HL-60 (cell line): ENCODE results near the gene VSTM2B.

ENCODE experiments used
- DNase-seq, 2 experiments: peaks; one replicate each; pipeline ENCODE4 v3.0.0-alpha.2; 2010 to 2020; ENCODE audit warnings: low read depth in 1 of 2, low spot score in 1 of 2
- H3K27ac ChIP-seq: fragments of 250-450 bp; sonication (Bioruptor Pico); replicated peaks from 2 replicates; pipeline ENCODE4 v1.5.1; 2020; ENCODE audit warnings: mild to moderate bottlenecking, moderate library complexity
- H3K27me3 ChIP-seq: fragments of 250-450 bp; sonication (Bioruptor Pico); 2 replicates; pipeline ENCODE4 v1.5.1; 2021; ENCODE audit warnings: mild to moderate bottlenecking, moderate library complexity; ENCODE audit not compliant: insufficient read depth, poor library complexity, severe bottlenecking
- H3K4me3 ChIP-seq: replicated peaks from 2 replicates; pipeline ENCODE4 v1.5.1; 2011; ENCODE audit warnings: mild to moderate bottlenecking, control low read depth, low read length; ENCODE audit not compliant: insufficient read depth
- GABPA ChIP-seq: IDR thresholded peaks from 2 replicates; pipeline ENCODE4 v1.6.1; 2012; ENCODE audit warnings: low read depth
- POLR2AphosphoS5 ChIP-seq: IDR thresholded peaks from 2 replicates; pipeline ENCODE4 v1.6.1; 2012; ENCODE audit warnings: low read depth
- SPI1 ChIP-seq: IDR thresholded peaks from 2 replicates; pipeline ENCODE4 v1.6.1; 2012; ENCODE audit warnings: low read depth, mild to moderate bottlenecking, borderline replicate concordance
- TF ChIP-seq, protein P1 (sequence below): IDR thresholded peaks from 2 replicates; pipeline ENCODE4 v1.6.1; 2012; ENCODE audit warnings: low read depth; ENCODE audit not compliant: insufficient replicate concordance
- TF ChIP-seq, protein P2 (sequence below): IDR thresholded peaks from one replicate; pipeline ENCODE4 v1.5.1; 2011; ENCODE audit warnings: low read length, control low read depth, inconsistent platforms; ENCODE audit not compliant: insufficient read depth

VSTM2B gene

DNA sequence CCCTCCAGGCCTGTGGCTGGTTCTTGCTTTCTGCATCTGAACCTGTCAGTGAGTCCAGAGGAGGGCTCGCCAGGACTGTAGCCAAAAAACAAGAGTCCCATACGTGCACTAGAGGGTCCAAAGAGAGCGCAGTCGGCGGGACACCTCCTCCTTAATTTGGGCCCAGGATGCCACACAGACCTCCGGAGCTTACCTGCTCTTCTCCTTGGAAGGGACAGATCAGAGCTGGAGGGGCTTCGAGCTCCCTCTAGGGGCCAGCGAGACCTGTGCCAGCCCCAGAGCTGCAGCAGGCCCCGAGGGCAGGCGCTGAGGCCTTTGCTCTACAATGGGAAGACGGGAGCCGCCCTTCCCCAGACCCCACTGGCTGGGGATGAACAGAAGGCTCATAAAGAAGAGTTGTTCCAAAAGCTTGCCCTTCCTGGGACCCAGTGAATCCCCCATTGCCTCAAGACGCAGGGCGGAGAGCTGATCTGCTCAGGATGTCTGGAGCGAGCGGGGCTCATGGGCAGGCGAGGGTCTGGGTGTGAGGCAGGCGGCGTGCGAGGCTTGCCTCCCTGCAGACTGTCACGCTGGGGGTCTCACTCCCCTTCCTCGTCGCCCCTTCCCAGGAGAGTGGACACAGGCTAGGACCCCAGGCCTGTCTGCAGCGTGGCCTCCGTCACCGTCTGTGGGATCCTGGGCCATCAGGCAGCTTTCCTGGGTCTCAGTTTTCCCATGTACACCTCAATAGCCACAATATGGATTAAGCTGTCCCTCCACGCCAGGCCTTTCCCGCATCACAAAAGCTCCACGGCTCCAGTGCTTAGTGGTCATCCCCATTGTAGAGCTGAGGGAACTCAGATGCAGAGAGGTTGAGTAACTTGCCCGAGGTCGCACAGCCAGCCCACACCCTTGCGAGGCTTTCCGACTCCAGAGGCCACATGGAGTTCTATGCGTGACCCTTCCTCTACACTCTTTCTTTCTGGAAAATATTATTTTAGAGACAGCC, 46.9 kb upstream of the VSTM2B start:
- no peak overlapping the region for H3K4me3 ChIP-seq
- DNase-seq = no peak
- H3K27ac ChIP-seq = no peak overlapping the region
- no peaks in the 10 kb centered on the region for H3K27me3 ChIP-seq
- TF ChIP-seq GABPA (no peak), POLR2AphosphoS5 (no peak), SPI1 (no peak)
- TF ChIP-seq, protein P1, sequence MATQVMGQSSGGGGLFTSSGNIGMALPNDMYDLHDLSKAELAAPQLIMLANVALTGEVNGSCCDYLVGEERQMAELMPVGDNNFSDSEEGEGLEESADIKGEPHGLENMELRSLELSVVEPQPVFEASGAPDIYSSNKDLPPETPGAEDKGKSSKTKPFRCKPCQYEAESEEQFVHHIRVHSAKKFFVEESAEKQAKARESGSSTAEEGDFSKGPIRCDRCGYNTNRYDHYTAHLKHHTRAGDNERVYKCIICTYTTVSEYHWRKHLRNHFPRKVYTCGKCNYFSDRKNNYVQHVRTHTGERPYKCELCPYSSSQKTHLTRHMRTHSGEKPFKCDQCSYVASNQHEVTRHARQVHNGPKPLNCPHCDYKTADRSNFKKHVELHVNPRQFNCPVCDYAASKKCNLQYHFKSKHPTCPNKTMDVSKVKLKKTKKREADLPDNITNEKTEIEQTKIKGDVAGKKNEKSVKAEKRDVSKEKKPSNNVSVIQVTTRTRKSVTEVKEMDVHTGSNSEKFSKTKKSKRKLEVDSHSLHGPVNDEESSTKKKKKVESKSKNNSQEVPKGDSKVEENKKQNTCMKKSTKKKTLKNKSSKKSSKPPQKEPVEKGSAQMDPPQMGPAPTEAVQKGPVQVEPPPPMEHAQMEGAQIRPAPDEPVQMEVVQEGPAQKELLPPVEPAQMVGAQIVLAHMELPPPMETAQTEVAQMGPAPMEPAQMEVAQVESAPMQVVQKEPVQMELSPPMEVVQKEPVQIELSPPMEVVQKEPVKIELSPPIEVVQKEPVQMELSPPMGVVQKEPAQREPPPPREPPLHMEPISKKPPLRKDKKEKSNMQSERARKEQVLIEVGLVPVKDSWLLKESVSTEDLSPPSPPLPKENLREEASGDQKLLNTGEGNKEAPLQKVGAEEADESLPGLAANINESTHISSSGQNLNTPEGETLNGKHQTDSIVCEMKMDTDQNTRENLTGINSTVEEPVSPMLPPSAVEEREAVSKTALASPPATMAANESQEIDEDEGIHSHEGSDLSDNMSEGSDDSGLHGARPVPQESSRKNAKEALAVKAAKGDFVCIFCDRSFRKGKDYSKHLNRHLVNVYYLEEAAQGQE = no peak
- TF ChIP-seq, protein P2, sequence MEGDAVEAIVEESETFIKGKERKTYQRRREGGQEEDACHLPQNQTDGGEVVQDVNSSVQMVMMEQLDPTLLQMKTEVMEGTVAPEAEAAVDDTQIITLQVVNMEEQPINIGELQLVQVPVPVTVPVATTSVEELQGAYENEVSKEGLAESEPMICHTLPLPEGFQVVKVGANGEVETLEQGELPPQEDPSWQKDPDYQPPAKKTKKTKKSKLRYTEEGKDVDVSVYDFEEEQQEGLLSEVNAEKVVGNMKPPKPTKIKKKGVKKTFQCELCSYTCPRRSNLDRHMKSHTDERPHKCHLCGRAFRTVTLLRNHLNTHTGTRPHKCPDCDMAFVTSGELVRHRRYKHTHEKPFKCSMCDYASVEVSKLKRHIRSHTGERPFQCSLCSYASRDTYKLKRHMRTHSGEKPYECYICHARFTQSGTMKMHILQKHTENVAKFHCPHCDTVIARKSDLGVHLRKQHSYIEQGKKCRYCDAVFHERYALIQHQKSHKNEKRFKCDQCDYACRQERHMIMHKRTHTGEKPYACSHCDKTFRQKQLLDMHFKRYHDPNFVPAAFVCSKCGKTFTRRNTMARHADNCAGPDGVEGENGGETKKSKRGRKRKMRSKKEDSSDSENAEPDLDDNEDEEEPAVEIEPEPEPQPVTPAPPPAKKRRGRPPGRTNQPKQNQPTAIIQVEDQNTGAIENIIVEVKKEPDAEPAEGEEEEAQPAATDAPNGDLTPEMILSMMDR = no peak

DNA sequence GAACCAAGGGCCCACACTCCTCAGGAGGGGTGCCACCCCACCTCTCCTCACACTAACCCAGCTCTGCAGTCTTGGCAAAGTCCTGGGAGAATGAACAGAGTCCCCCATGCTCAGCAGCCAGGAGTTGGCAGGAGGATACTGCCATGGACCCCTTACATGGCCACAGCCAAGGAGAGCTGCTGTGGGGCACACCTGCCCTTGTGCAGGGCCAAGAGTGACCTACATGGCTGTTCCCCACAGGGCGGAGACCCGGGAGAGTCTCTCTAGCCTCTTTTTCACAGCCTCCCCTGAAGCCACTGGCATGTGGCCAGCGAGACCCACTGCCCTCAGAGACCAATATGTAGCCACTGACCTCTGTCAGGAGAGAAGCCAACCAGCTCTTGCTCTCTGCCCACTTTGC, 45.9 kb upstream of the VSTM2B start:
- Histone ChIP-seq H3K27me3 (no peaks in the 10 kb centered on the region), H3K27ac (no peak overlapping the region), H3K4me3 (no peak overlapping the region)
- DNase-seq = no peak
- no peak for TF ChIP-seq GABPA
- no peak for TF ChIP-seq SPI1
- TF ChIP-seq, protein P1 = no peak
- TF ChIP-seq, protein P2 = no peak
- no peak for TF ChIP-seq POLR2AphosphoS5

DNA sequence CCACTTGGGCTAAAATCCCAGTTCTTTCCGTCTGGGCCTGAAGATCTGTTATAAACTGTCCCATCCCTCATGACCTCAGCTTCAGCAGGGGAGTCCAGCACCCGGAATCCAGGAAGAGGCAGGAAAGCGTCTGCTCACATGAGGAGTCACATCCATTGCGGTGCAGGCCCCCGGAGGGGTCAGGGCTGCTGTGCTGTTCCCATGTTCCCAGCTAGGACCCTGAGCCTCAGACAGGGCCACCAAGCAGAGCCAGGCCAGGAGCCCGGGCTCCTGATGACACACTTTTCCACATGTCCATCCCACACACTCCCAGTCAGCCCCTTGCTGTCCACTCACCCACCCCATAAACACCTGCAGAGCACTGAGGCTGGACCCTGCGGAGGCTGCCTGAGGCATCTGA, 45.3 kb upstream of the VSTM2B start:
- H3K4me3 ChIP-seq = no peak overlapping the region
- DNase-seq = no peak
- H3K27me3 ChIP-seq = no peaks in the 10 kb centered on the region
- H3K27ac ChIP-seq = no peak overlapping the region
- TF ChIP-seq, protein P1 = no peak
- TF ChIP-seq SPI1 (no peak), GABPA (no peak)
- TF ChIP-seq, protein P2 = no peak
